ENCODE measurements around the gene KRTAP10-1.
"Not testable (repeated sequence)": the region's sequence is repeated elsewhere in the genome, so short reads cannot be mapped to it uniquely, and the experiment has no call there.

KRTAP10-1 gene

DNA sequence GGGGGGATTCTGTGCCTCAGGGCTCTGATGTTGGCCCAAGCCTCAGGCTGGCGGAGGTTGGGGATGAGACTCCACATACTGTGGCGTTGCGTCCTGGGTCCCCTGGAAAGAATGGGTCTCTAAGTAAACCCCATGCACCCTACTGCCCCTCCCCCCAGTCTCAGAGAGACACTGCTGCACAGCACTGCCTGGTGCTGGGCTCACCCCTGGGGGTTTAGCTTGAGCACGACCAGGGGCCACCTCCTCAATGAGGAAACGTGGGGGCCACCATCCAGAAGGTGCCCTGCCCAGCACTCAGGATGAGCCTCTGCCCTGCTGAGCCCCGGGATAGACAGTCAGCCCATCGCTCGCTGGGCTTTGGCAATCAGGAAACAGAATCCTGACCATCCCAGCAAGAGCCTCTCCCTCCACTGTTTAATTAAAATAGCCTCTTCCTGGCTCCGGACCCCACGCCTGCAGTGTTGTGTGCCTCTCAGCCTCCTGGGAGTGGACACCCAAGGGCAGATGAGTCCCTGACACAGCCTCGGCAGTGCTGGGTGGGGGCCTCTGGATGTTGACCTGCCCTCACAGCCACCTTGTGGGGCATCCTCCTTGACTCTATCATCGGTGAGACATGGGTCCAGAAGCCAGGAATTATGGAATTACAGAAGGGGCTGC, 30.0 kb upstream of the KRTAP10-1 start:
- DNase-seq (ENCODE audit: low spot score), result no peak

DNA sequence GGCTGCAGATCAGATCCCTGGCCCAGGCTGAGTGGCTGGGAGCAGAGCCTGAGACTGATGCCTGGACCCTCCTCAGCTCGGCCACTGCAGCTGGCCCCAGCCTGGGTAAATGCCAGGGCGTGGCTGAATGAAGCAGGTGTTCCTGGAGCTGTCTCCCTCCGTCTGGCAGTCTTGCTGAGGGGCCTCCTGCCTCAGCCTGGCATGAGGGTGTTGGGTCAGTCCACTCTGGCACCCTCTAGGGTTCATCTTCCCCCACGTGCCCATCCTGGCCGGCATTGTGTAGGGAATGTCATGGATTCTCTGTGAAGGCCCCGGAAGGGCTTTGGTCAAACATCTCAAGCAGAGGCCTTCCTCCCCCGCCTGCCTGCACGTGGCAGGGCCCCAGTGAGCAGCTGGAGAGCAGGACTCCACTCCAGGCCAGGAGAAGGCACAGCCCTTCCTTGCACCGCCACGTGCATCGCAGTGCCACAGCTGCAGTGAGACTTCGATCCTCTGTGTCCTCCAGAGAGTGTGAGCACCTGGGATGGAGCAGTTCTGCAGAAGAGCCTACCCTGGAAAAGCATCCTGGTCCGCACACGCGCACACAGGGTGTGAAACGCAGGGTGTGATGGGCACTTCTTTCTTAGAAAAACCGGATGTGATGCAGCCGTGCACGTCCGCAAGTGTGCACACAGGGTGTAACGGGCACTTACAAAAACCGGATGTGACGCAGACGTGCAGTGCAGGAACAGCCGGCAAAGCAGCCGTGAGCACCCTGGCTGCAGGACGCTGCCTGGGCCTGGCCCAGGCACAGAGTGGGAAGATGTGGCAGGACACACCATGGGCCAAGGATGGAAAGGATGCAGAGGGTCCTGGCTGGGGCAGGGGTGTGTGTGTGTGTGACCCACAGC, 28.9 kb upstream of the KRTAP10-1 start:
- DNase-seq (ENCODE audit: low spot score), result no peak

DNA sequence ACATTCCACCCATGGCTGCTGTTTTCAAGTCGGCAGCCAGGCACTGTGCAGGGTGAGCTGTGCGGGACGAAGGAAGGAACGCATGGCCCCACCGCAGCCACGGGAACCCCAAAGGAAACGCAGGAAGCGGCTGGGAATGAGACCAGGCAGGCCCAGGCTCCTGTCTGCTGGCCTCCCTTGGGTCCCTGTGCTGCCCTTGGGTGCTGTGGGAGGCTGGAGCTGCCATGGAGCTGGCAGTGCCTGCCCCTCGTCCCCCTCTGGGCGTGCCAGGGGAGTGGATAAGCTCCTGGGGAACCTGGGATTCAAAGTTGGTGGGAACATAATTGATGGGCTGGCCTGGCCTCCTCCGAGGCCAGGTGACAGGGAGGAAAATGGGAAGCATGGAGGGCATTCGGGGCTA, 28.3 kb upstream of the KRTAP10-1 start:
- no peak for DNase-seq (ENCODE audit: low spot score)

DNA sequence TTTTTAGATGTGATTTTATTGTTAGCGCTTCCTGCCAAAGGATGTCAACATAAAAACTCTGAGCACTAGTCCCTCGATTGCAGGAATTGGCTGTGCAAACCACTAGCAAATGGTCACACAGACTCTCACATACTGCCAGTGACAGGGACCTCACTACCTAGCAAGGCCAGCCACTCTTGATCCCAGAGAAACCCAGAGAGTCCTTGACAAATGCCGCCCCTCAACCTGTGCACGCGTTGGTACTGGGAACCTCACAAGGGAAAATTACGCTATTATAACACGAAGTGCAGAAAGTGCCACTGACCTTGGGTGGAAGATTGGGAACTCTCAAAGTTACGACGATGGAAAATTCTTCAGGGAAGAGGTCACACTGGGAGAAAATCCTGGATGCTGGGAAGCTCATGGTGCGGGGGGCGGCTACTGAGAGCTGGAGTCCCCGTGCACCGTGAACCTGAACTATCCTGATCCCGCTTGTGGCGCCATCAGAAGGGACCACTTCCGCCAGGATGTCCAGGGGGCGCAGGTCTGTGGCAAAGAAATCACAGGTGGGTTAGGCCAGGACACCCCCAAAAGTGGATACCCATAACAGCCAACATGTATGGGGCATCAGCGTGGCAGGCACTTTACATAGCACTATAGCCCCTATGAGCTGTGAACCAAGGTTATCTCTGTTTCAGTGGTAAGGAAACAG, 27.6 kb upstream of the KRTAP10-1 start:
- no peak for DNase-seq (ENCODE audit: low spot score)

DNA sequence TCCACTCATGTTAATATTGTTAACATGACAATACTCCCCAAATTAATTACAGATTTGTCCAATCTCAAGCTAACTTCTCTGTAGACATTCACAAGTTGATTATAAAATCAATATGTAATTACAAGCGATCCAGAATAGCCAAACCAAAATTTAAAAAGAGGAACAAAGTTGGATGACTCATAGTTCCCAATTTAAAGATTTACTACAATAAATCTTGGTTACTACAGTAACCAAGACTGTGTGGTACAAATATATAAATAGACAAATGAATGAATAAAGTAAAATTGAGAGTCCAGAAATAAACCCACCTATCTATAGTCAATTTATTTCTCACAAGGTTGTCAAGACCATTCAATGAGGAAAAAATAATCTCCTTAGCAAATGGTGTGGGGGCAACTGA, 26.4 kb upstream of the KRTAP10-1 start:
- no peak for DNase-seq (ENCODE audit: low spot score)

DNA sequence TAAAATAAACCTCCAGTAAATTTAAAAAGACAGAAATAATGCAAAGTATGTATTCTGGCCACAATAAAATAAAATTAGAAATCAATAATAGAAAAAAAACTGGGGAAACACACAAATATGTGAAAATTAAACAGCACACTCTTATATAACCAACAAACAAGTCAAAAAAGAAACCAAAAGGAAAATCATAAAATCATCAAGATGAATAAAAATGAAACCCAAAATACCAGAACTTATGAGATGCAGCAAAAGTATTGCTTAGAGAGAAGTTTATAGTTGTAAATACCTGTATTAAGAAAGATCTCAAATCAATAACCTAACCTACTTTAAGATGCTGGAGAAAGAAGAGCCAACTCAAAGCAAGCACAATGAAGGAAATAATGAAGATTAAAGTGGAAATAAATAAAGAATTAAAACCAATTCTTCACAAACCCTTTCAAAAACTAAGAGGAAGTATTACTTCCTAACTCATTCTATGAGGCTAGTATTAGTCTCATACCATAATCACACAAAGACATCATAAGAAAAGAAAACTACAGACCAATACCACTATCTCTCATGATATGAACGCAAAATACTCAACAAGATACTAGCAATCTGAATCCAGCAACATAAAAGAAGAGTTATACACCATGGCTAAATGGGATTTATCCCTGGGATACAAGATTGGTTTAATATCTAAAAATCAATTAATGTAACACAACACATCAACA, 25.0 kb upstream of the KRTAP10-1 start:
- DNase-seq (ENCODE audit: low spot score), result no peak

DNA sequence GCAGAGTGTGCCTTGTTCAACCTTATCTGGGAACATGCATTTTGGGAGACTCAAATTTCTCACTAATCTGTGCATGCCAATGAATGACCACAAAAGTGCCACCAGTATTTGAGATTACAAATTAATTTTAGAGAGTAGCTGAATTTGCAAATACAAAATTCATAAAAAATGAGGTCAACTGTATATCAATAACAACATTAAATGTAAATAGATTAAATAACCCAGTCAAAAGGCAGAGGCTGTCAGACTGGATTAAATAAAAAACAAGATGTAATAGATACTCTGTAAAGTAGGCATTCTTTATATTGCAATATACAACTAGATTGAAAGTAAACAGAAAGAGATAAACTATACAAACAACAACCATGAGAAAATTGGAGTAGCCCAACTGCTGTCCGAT, 24.1 kb upstream of the KRTAP10-1 start:
- DNase-seq (ENCODE audit: low spot score), result no peak

DNA sequence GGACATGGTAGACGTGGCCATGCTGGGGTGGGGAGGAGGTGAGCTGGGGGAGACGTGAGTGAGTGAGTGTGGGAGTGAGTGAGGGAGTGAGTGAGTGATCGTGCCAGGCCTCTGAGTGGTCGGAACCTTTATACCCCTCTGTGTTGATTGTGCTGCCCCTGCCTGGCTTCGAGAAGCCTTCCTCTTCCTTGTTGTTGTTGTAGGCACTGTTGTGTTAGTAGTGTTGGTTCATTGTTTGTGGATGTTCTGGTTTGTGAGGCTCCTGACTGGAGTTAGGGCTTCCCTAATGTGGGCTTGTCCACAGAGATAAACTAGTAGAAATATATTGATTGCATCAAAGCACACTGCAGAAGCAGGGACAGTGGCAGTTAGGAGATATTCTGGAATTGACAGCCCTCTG, 18.7 kb upstream of the KRTAP10-1 start, which contains the start of gene KRTAP10-3:
TSS of gene KRTAP10-3 (minus strand) at position 101 of the 400 bp plus-strand sequence. CDS start at position 21, 80 bp downstream.
- DNase-seq (ENCODE audit: low spot score), result no peak

DNA sequence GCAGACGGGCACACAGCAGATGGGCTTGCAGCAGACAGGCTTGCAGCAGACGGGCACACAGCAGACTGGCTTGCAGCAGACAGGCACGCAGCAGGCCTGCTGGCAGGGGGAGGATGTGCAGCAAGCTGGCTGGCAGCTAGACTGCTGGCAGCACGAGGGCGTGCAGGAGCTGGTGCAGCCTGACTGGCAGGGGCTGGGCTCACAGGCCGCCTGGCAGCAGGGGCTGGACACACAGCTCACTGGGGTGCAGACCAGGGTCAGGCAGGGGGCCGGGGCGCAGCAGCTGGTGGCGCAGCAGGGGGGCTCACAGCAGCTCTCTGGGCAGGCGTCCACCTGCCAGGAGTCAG, 18.3 kb upstream of the KRTAP10-1 start:
- not testable (repeated sequence) for DNase-seq (ENCODE audit: low spot score)

DNA sequence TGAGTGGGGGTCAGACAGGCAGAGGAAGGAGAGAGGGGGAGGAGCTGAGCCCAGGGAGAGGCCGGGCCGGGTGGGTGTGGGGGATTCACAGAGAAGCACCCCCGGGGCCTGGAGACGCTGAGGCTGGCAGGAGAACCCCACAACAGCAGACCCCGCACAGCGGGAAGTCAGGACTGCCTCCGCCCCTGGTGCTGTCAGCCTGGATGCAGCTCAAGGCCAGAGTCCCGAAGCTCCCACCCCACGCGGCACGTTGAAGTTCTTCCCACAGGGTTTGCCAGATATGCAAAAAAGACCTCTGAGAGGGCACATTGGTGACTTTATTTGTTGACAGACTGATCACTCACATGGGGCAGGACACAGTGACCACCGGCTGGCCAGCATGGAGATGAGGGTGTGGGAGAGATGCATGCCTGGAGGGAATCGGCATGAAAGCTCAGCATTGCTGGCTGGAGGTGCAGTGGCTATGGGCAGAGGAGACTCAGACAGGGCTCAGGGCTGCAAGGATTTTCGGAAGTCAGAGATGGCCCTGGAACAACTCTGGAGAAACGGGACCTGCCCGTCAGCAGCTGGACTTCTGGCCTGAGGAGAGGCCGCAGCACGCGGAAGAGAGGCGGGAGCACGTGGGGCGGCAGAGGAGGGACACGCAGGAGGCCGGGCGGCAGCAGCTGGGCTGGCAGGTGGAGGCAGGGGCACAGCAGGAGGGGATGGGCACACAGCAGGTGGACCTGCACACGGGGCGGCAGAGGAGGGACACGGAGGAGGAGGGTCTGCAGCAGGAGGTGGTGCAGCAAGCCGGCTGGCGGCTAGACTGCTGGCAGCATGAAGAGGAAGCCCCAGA, 17.7 kb upstream of the KRTAP10-1 start:
- DNase-seq (ENCODE audit: low spot score), result no peak

DNA sequence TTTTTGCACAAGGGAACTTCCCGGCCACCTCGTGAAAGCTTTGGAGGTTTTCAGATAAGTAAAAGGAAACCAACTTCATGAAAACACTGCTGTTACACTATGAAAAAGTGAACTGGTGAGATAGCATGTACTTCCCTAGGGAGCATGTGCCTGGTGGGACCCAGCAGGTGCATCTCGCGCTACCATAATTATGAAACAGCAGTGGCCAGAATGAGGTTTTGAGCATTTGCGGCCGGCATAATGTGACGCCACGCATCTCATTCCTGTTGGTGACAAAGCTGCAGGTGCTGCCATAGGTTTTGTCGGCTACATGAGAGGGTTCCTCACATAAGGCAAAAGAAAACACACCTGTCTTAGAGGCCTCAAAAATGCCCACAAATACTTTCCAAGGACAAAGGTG, 16.9 kb upstream of the KRTAP10-1 start:
- DNase-seq (ENCODE audit: low spot score), result no peak

DNA sequence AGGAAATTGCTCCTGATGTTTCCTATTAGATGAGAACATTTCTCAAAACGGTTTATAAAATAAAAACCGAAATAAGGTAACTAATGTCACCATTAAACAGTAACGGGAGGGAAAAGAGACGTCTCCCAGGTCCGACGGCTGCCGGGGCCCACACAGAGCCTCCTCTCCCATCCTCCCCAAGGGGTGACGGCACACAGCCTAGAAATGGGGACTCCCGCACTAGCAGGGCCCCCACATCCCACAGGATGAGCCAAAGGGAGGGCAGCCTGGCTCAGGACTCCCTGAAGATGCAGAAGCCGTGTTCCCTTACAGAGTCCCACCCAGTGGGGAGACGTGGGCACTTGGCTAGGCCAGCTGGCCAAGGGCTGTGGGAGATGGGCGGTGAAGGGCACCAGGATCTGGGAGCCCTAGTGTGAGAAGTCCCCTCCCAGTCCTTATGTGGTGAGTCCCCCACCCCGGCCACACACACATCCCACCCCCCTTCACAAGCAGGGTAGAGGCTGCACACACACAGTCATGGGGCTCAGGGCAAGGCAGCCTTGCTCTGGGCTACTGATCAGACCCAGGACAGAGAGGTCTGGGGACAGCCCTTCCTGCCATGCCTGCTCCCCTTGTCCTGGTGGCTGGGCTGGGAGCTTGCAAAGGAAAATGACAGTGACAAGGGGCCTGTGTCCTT, 15.3 kb upstream of the KRTAP10-1 start:
- DNase-seq (ENCODE audit: low spot score), result no peak

DNA sequence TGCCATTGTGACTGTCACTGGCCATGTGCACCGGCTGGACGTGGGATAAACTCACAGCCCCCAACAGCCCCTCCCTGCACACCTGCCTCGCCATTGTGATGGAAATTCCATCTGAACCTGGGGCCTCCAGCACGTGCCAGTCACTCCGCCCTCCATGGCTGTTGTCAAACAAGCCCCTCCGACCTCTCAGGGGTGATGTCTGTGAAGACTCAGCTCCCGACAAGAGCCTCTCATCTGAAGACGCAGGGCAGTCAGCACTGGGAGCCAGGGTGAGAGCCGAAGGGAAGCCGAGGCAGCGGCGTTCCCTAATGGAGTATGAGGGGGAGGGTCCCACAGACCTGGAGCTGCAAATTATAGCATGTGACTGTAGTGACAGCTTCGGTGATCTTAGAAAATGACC, 12.7 kb upstream of the KRTAP10-1 start:
- no peak for DNase-seq (ENCODE audit: low spot score)

DNA sequence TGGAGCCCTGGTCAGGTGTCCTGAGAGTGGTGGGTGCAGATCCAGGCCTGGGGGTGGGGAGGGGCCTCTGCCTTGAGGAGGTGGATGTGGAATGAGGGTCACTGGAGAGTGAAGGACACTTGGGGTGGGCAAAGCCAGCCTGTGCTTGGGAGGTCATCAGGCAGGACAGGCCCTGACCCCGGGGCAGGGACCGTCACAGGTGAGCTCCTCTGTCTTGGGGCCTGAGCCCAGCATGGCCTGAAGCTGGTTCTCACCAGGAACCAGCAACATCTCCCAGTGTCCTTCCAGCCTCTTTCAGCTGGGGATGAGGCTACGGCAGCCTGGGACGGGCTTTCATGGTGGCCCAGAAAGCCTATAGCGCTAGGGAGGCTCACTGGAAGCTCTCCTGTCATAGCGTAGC, 12.1 kb upstream of the KRTAP10-1 start:
- DNase-seq (ENCODE audit: low spot score), result no peak

DNA sequence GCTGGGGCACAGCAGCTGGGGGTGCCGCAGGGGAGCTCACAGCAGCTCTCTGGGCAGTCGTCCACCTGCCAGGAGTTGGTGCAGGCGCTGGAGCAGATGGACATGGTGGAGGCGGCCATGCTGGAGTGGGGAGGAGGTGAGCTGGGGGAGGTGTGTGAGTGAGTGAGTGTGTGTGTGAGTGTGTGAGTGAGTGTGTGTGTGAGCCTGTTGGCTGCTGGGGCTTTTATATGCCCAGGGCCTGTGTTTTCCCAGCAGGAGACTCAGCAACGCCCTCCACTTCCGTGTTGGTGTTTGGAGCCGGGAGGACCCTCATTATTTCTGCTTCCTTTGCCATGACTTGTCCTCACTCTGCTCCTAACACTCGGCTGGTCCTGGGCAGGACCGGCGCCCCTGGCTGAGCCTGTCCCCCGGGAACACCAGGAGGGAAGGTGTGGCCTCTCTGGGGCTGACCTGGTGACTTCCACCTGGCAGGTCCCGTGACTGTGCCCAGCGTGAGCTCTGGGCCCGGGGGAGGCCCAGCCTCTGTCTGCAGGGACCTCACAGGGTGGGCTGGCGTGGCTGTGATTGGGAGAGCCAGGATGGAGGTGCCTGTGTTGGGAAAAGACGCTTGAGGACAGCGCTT, 11.5 kb upstream of the KRTAP10-1 start, which contains the start of gene KRTAP10-2:
TSS of gene KRTAP10-2 (minus strand) at position 166 of the 622 bp plus-strand sequence. CDS start at position 119, 47 bp downstream.
- DNase-seq (ENCODE audit: low spot score), result no peak

DNA sequence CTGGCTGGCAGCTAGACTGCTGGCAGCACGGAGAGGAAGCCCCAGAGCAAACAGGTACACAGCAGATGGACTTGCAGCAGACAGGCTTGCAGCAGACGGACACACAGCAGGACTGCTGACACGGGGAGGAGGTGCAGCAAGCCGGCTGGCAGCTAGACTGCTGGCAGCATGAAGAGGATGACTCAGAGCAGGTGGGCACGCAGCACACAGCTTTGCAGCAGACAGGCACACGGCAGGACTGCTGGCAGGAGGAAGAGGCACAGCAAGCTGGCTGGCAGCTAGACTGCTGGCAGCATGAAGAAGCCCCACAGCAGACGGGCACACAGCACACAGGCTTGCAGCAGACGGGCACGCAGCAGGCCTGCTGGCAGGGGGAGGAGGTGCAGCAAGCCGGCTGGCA, 10.8 kb upstream of the KRTAP10-1 start:
- DNase-seq (ENCODE audit: low spot score), result no peak

DNA sequence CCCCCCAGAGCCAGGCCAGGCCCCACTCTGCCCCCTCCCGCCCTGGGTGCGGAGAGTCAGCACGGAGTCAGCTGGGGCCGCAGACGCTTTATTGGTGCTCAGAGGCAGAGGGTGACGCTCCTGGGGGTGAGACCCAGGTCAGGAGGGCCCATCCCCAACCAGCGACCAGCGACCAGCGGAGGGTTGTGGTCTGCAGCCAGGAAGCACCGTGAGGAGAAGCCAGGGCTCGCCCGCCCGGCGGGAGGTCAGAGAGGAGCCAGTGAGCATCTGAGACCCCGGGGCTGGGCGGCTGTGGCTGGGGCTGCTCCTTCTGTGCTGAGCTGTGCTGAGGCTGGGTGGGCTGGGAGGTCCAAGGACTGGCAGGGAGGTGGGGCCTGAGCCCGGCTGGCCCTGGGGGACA, 10.3 kb upstream of the KRTAP10-1 start:
- not testable (repeated sequence) for DNase-seq (ENCODE audit: low spot score)

DNA sequence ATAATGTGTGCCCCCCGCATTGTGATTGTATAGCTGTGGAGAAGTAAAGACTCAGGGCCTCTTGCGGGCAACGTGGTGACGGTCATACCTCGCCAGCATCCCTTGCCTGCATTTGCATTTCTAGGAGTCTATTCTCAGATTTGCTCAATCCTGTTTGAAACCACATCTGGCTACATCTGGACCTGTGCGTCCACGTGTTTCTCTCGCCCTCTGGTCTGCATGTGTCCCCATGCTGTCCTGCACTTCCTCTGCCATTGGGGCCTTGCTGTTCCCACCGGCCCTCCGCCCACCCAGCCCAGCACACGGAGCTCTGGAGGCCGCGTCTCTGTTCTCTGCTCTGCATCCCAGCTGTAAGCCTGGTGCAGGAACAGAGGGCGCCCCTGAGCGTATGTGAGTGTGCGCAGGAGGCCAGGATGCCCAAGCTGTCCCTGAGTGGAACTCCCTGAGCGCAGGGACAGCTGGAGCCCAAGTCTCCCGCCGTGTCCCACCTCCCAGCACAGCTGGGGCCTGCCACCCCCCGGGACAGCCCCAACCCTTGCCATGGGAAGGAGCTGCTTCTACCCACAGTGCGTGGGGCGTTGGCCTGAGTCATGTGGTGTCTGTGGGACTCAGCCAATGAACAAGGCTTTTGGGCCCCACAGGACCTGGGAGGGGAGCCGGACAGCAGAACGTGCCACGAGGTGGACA, 9.7 kb upstream of the KRTAP10-1 start:
- DNase-seq (ENCODE audit: low spot score), result no peak

DNA sequence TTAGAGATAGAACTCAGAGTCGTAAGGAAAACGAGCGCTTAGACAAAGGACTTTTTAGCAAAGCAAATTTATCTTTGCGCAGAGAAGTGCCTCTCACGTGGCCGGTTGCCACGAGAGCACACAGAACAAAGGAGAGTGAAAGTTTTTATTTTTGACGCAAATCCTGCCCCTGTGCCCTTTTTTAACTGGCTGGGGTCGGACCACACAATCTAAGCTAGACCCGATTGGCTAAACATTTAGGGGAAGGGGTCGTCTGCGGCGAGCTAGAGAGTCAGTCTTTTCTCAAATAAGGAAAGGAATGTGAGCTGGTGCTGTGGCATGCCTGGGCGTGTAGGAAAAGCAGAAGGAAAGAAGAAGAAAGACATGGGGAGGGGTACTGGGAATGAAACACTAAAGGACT, 8.9 kb upstream of the KRTAP10-1 start:
- DNase-seq (ENCODE audit: low spot score), result no peak

DNA sequence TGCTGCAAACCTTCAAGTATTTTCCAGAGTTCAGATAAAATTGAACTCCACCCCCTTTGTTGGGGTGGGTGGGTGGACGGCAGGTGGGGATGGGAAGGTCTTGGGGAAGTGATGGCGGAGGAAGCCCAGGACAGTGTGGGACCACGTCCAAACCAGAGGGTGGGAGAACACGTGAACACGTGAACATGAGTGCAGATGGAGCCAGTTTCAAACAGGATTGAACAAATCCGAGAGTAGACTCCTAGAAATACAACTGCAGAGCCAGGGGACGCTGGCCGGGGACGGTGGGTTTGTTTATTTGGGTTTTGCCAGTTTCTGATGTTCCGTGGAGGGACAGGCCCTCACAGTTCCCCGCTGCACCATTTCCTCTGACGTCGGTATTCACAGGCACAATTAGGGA, 8.4 kb upstream of the KRTAP10-1 start:
- DNase-seq (ENCODE audit: low spot score), result no peak
